Measurements from ENCODE around the gene ZBTB46. TPM values are rescaled to one million over a fixed set of nuclear protein-coding genes. Genes with fewer than 3 reads are reported as not detected.

Gene ZBTB46
- total RNA-seq, 1 donor from 2014 or later: 39.5 TPM

- TF ChIP-seq CTCF (IDR thresholded peaks at IDR 0.05): no peak
- no peaks in the 10 kb centered on the region for H3K27me3 ChIP-seq
- no peak for DNase-seq (ENCODE audit: low spot score in 2 of 2)
- no peaks in the 10 kb centered on the region for H3K9me3 ChIP-seq
- H3K4me1 ChIP-seq: peaks cover 14 to 30% of the 10 kb centered on the region in 2 donors
- H3K27ac ChIP-seq: no peak overlapping the region
- H3K4me3 ChIP-seq: peak overlapping the region; percentile 64 to 73
- intact Hi-C loops (cut with DNase I): loop anchor here (1.0 to 5.0 kb wide), 2 partner anchors 33 to 90 kb away; partner anchors contain the start of gene TPD52L2
- H3K36me3 ChIP-seq: no peaks in the 10 kb centered on the region
These were observed 1.1 kb upstream of the ZBTB46 start for GRCh38 chr20:63831993-63832686.

GRCh38 chr20:63831646-63831992 lies 555 bp upstream of the ZBTB46 start:
- H3K9me3 ChIP-seq: no peaks in the 10 kb centered on the region
- no peaks in the 10 kb centered on the region for H3K27me3 ChIP-seq
- no peaks in the 10 kb centered on the region for H3K36me3 ChIP-seq
- peak overlapping the region; percentile 64 to 73 for H3K4me3 ChIP-seq
- peaks cover 14 to 30% of the 10 kb centered on the region in 2 donors for H3K4me1 ChIP-seq
- TF ChIP-seq CTCF (IDR thresholded peaks at IDR 0.05): no peak
- H3K27ac ChIP-seq: no peak overlapping the region
- intact Hi-C loops (cut with DNase I): loop anchor here (1.0 to 5.0 kb wide), 2 partner anchors 34 to 89 kb away; partner anchors contain the start of gene TPD52L2
- no peak for DNase-seq (ENCODE audit: low spot score in 2 of 2)

- Histone ChIP-seq H3K36me3 (no peaks in the 10 kb centered on the region), H3K4me1 (peaks cover 14 to 27% of the 10 kb centered on the region in 2 donors), H3K4me3 (peak overlapping the region; percentile 82 to 99), H3K27me3 (no peaks in the 10 kb centered on the region), H3K9me3 (no peaks in the 10 kb centered on the region), H3K27ac (peak overlapping the region in 1 of 2 donors; percentile 39)
- intact Hi-C loops (cut with DNase I): loop anchor here (5.0 kb wide), 1 partner anchor 88 kb away; no protein-coding TSS in a partner anchor
- no peak for DNase-seq (ENCODE audit: low spot score in 2 of 2)
- no peak for TF ChIP-seq CTCF (IDR thresholded peaks at IDR 0.05)
These were observed 874 bp downstream of the ZBTB46 start for GRCh38 chr20:63829945-63830835.

- Histone ChIP-seq H3K36me3 (no peaks in the 10 kb centered on the region), H3K4me3 (peak overlapping the region; percentile 82 to 99), H3K4me1 (peaks cover 13 to 22% of the 10 kb centered on the region in 2 donors), H3K27ac (no peak overlapping the region), H3K9me3 (no peaks in the 10 kb centered on the region), H3K27me3 (no peaks in the 10 kb centered on the region)
- TF ChIP-seq CTCF (IDR thresholded peaks at IDR 0.05): no peak
- intact Hi-C loops (cut with DNase I): no loop called here
- DNase-seq (ENCODE audit: low spot score in 2 of 2): no peak
These were observed 1.5 kb downstream of the ZBTB46 start for GRCh38 chr20:63829603-63829944.

GRCh38 chr20:63828951-63829350 lies 2.1 kb downstream of the ZBTB46 start:
- no peak for TF ChIP-seq CTCF (IDR thresholded peaks at IDR 0.05)
- intact Hi-C loops (cut with DNase I): no loop called here
- no peaks in the 10 kb centered on the region for H3K27me3 ChIP-seq
- no peak for DNase-seq (ENCODE audit: low spot score in 2 of 2)
- H3K4me1 ChIP-seq: peaks cover 6 to 15% of the 10 kb centered on the region in 2 donors
- H3K4me3 ChIP-seq: peak overlapping the region in 1 of 2 donors; percentile 99
- no peaks in the 10 kb centered on the region for H3K36me3 ChIP-seq
- no peak overlapping the region for H3K27ac ChIP-seq
- no peaks in the 10 kb centered on the region for H3K9me3 ChIP-seq
